Hematopoietic multipotent progenitor cell treated with erythropoietin and hydrocortisone succinate and interleukin-3 and kit ligand, for 4 days (in vitro differentiated cells): ENCODE measurements around the gene WARS2.

Experiments
- DNase-seq: peaks from one replicate; pipeline ENCODE4 v3.0.0-alpha.2; 2015

Gene WARS2

GRCh38 chr1:118982266-118982665 is 158.2 kb downstream of the WARS2 start:
- DNase-seq = no peak

GRCh38 chr1:118981436-118981835 is 159.0 kb downstream of the WARS2 start:
- no peak for DNase-seq
